T-helper 22 cell (primary cell): ENCODE results near the gene KLF15.
A peak's percentile ranks its signal among the peaks of the same experiment; 100 is the strongest.

Source experiments
- DNase-seq: peaks from one replicate; pipeline ENCODE4 v3.0.0-alpha.2; 2020; ENCODE audit warnings: low read depth

Gene KLF15

GRCh38 chr3:126357295-126358037 lies at the start of gene KLF15:
KLF15 (minus strand) TSS chr3:126357408; CDS start chr3:126352922, 4,486 bp downstream.
- DNase-seq = peak; percentile 54

GRCh38 chr3:126406389-126407296 lies 49.4 kb upstream of the KLF15 start:
- no peak for DNase-seq

- DNase-seq = no peak
Measured at GRCh38 chr3:126402666-126403302, 45.6 kb upstream of the KLF15 start.

GRCh38 chr3:126402178-126402577 lies 45.0 kb upstream of the KLF15 start:
- no peak for DNase-seq

GRCh38 chr3:126401611-126402160 lies 44.5 kb upstream of the KLF15 start:
- DNase-seq = no peak

- DNase-seq = no peak
Measured at GRCh38 chr3:126399756-126400155, 42.5 kb upstream of the KLF15 start.

GRCh38 chr3:126399351-126399735 lies 42.1 kb upstream of the KLF15 start:
- DNase-seq = no peak

GRCh38 chr3:126398423-126399350 lies 41.5 kb upstream of the KLF15 start:
- no peak for DNase-seq

- no peak for DNase-seq
Measured at GRCh38 chr3:126397610-126398422, 40.6 kb upstream of the KLF15 start.

- DNase-seq = no peak
Measured at GRCh38 chr3:126396536-126396935, 39.3 kb upstream of the KLF15 start.

GRCh38 chr3:126395846-126396513 lies 38.8 kb upstream of the KLF15 start:
- no peak for DNase-seq

GRCh38 chr3:126394977-126395321 lies 37.7 kb upstream of the KLF15 start:
- DNase-seq = no peak

- no peak for DNase-seq
Measured at GRCh38 chr3:126394179-126394976, 37.2 kb upstream of the KLF15 start, which contains the start of gene CFAP100. CFAP100 (plus strand) TSS chr3:126394909; CDS start chr3:126396001, 1,092 bp downstream.

GRCh38 chr3:126393563-126393962 lies 36.4 kb upstream of the KLF15 start:
- no peak for DNase-seq

- DNase-seq = no peak
Measured at GRCh38 chr3:126392246-126392645, 35.0 kb upstream of the KLF15 start.

- no peak for DNase-seq
Measured at GRCh38 chr3:126391631-126392030, 34.4 kb upstream of the KLF15 start.

GRCh38 chr3:126390751-126391150 lies 33.5 kb upstream of the KLF15 start:
- no peak for DNase-seq

GRCh38 chr3:126390201-126390600 lies 33.0 kb upstream of the KLF15 start:
- DNase-seq = no peak

- DNase-seq = no peak
Measured at GRCh38 chr3:126389794-126390146, 32.6 kb upstream of the KLF15 start.
